Ishikawa (cell line): ENCODE data around the gene LGR6.

Source experiments
- CEBPB ChIP-seq: IDR thresholded peaks from 2 replicates; pipeline ENCODE4 v1.6.1; 2012
- CREB1 ChIP-seq: IDR thresholded peaks from 2 replicates; pipeline ENCODE4 v1.6.1; 2012; ENCODE audit warnings: low read depth
- EGR1 ChIP-seq: IDR thresholded peaks from 2 replicates; pipeline ENCODE4 v1.6.1; 2012
- EP300 ChIP-seq: IDR thresholded peaks from 2 replicates; pipeline ENCODE4 v1.6.1; 2012; ENCODE audit warnings: borderline replicate concordance
- FOXM1 ChIP-seq: IDR thresholded peaks from 2 replicates; pipeline ENCODE4 v1.6.1; 2012; ENCODE audit warnings: low read depth, borderline replicate concordance
- NFIC ChIP-seq: IDR thresholded peaks from 2 replicates; pipeline ENCODE4 v1.6.1; 2012
- RAD21 ChIP-seq: IDR thresholded peaks from 2 replicates; pipeline ENCODE4 v1.6.1; 2012; ENCODE audit warnings: low read depth
- TAF1 ChIP-seq: IDR thresholded peaks from 2 replicates; pipeline ENCODE4 v1.6.1; 2012; ENCODE audit warnings: low read depth, mild to moderate bottlenecking
- TCF12 ChIP-seq: IDR thresholded peaks from 2 replicates; pipeline ENCODE4 v1.6.1; 2012; ENCODE audit warnings: low read depth
- TEAD4 ChIP-seq: IDR thresholded peaks from 2 replicates; pipeline ENCODE4 v1.6.1; 2012
- YY1 ChIP-seq: IDR thresholded peaks from 2 replicates; pipeline ENCODE4 v1.6.1; 2012; ENCODE audit warnings: low read depth
- ZBTB7A ChIP-seq: IDR thresholded peaks from 2 replicates; pipeline ENCODE4 v1.6.1; 2012; ENCODE audit warnings: low read depth
- TF ChIP-seq, protein P1 (sequence below): IDR thresholded peaks from 2 replicates; pipeline ENCODE4 v1.6.1; 2012
- TF ChIP-seq, protein P2 (sequence below): IDR thresholded peaks from 2 replicates; pipeline ENCODE4 v1.6.1; 2012; ENCODE audit warnings: low read depth, mild to moderate bottlenecking
- TF ChIP-seq, protein P3 (sequence below): IDR thresholded peaks from 2 replicates; pipeline ENCODE4 v1.6.1; 2012

Gene LGR6

DNA sequence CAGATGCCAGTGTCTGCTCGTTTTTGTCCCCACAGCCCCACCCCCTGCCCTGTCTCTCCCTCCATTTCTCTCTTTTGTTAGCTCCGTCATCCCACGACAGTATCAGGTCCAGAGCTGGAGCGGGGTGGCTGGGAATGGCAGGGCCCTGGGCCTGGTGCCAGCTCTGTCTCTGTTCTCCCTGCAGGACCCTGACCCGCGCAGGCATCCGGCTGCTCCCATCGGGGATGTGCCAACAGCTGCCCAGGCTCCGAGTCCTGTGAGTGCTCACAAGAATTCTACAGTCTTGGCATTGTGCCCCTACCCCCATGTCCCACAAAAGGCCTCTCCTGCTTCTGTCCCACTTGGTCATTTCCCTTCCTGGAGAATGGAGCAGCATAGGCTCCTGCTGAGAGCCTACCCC, 110.8 kb downstream of the LGR6 start:
- no peak for TF ChIP-seq NFIC
- no peak for TF ChIP-seq TAF1
- TF ChIP-seq RAD21 = no peak
- no peak for TF ChIP-seq FOXM1
- TF ChIP-seq CREB1 = no peak
- TF ChIP-seq, protein P1, sequence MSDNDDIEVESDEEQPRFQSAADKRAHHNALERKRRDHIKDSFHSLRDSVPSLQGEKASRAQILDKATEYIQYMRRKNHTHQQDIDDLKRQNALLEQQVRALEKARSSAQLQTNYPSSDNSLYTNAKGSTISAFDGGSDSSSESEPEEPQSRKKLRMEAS = no peak
- TF ChIP-seq, protein P2, sequence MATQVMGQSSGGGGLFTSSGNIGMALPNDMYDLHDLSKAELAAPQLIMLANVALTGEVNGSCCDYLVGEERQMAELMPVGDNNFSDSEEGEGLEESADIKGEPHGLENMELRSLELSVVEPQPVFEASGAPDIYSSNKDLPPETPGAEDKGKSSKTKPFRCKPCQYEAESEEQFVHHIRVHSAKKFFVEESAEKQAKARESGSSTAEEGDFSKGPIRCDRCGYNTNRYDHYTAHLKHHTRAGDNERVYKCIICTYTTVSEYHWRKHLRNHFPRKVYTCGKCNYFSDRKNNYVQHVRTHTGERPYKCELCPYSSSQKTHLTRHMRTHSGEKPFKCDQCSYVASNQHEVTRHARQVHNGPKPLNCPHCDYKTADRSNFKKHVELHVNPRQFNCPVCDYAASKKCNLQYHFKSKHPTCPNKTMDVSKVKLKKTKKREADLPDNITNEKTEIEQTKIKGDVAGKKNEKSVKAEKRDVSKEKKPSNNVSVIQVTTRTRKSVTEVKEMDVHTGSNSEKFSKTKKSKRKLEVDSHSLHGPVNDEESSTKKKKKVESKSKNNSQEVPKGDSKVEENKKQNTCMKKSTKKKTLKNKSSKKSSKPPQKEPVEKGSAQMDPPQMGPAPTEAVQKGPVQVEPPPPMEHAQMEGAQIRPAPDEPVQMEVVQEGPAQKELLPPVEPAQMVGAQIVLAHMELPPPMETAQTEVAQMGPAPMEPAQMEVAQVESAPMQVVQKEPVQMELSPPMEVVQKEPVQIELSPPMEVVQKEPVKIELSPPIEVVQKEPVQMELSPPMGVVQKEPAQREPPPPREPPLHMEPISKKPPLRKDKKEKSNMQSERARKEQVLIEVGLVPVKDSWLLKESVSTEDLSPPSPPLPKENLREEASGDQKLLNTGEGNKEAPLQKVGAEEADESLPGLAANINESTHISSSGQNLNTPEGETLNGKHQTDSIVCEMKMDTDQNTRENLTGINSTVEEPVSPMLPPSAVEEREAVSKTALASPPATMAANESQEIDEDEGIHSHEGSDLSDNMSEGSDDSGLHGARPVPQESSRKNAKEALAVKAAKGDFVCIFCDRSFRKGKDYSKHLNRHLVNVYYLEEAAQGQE = no peak
- no peak for TF ChIP-seq TCF12
- TF ChIP-seq, protein P3, sequence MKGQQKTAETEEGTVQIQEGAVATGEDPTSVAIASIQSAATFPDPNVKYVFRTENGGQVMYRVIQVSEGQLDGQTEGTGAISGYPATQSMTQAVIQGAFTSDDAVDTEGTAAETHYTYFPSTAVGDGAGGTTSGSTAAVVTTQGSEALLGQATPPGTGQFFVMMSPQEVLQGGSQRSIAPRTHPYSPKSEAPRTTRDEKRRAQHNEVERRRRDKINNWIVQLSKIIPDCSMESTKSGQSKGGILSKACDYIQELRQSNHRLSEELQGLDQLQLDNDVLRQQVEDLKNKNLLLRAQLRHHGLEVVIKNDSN = no peak
- no peak for TF ChIP-seq TEAD4

DNA sequence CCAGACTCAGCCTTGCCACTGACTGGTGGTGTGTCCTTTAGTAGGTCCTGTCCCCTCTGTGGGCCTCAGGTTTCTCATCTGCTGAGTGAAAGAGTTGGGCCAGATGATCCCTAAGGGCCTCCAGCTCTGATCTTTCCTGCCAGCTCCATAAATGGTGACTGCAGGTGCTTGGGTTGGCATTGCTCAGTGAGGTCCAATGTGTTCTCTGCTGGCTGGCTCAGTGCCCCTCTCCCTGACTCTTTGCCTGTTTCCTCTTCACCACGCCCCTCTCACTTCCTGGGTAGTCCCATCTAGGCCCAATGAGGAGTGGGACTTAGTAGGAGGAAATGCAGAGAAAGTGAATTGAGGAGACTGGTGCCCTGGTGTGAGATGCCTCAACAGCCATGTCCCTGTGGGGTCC, 111.6 kb downstream of the LGR6 start:
- TF ChIP-seq RAD21 = no peak
- TF ChIP-seq TAF1 = no peak
- TF ChIP-seq, protein P1 = no peak
- no peak for TF ChIP-seq CEBPB
- TF ChIP-seq TCF12 = no peak
- no peak for TF ChIP-seq EGR1
- TF ChIP-seq NFIC = no peak
- TF ChIP-seq, protein P2 = no peak
- no peak for TF ChIP-seq YY1
- TF ChIP-seq FOXM1 = no peak

DNA sequence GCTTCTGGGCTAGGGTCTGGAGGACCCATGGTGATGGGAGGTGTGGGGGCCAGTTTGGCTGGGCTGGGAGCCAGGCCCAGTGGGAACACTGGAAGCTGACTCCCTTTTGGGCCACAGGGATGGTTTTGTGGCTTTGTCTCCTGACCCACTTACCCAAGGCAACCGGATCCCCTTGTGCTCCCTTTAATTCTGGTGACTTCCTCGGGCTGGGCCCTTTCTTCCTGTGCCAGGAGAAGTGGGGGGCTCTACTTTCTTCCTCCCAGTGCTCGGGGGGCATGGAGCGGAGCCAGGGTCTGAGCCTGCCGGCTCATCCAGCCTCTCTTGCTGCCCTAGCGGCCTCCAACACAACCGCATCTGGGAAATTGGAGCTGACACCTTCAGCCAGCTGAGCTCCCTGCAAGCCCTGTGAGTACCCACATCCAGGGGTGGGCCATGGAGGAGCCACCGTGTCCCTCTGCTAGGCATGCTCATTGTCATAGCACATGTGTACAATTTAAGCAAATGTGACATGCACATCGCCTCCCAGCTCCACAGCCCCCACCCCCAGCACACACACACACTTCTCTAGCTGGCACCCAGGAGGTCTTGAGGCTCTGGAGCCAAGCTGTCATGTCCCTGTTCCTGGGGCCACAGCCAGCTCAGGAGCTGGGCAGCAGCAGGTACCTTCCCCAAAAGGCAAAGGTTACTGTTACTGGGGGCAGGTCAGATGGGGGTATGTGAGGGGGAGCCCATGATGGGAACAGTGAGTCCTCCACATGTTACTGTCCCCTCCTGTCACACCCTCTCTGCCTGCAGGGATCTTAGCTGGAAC, 113.1 kb downstream of the LGR6 start:
- no peak for TF ChIP-seq TAF1
- TF ChIP-seq ZBTB7A = no peak
- no peak for TF ChIP-seq EGR1
- no peak for TF ChIP-seq CREB1
- TF ChIP-seq RAD21 = no peak
- TF ChIP-seq FOXM1 = no peak
- no peak for TF ChIP-seq NFIC
- TF ChIP-seq, protein P1 = no peak

DNA sequence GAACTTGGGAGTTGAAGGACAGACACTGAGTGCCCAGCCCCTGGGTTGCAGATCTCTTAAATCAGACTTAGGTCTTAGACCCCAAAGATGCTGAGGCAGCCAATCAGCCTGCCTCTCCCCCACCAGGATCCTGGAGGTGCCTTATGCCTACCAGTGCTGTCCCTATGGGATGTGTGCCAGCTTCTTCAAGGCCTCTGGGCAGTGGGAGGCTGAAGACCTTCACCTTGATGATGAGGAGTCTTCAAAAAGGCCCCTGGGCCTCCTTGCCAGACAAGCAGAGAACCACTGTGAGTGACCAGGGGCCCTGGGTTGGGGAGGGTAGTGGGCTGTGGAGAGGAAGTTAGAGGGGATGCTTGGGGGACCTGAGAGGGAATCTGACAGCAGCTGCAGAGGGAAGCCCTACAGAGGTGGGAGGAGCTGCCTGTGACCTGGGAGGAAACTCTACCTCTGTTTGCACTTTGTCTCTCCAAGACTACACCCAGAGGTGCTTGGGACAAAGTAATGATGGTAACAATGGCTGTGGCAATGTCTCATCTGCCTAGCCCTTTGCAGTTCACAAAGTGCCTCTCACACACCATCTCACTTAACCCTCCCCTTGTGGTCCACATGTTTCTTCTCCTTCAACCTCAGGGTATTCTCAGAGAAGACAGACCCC, 116.6 kb downstream of the LGR6 start:
- no peak for TF ChIP-seq TEAD4
- no peak for TF ChIP-seq FOXM1

DNA sequence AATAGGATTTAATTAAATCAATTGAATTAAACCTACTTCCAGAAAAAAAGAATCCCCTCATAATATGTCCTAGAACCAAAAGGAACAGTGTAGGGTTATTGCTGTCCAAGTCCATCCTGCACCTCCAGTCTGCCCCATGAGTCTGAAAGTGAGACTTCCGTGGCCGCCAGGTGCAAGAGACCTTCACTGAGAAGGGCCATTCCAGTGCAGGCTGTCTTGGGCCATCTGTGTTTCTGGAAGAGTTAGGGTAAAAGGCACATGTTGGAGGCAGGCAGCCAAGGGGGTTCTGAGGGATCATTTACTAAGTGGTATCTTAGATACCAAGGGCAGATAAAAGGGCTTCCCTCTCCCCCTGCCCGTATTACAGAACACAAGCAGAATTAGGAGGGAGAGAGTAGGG, 117.1 kb downstream of the LGR6 start:
- TF ChIP-seq CREB1 = no peak
- no peak for TF ChIP-seq EGR1
- no peak for TF ChIP-seq NFIC
- TF ChIP-seq, protein P1 = no peak
- no peak for TF ChIP-seq TEAD4

DNA sequence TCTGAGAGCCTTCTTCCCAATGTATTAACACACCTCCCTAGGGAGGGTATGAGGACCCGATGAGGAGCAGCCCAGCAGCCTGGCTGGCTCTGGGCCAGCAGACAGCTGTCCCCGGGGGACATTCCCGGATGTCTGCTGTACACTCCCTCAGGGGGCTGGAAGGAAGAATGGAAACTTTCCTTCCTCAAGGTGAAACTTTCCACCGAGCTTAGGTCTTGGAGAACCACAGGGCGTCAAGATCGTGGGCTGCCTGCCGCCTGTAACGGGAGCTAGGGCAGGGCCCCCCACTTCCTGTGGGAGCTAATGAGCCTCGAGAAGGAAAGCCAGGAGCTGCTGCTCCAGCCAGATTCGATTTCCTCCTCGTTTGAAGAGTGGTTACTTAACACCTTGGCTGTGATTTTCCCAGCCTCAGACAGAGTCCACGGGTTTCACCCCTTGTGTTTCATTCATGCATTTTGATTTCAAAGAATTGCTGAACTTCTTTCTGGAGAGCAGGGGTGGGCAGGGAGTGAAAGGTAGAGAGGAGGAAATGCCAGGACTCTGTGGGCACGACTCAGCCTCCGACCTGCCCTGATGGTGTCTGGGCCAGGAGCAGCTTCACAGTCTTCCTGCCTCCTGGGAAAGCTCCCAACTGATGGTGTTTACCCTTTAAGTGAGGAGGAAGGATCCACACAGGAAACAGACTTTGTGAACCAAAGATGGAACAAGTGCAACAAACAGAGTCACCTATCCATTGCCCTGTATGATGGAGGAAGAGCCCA, 118.5 kb downstream of the LGR6 start:
- TF ChIP-seq ZBTB7A = no peak
- TF ChIP-seq YY1 = no peak
- peak; percentile 64; the same call in 1 of the 2 replicates for TF ChIP-seq EP300
- no peak for TF ChIP-seq TEAD4
- no peak for TF ChIP-seq RAD21
- TF ChIP-seq TCF12 = peak; percentile 58; the same call in 1 of the 2 replicates
- no peak for TF ChIP-seq FOXM1
- TF ChIP-seq NFIC = peak; percentile 80
- no peak for TF ChIP-seq TAF1
